ENCODE results near the gene IL17C.

DNA sequence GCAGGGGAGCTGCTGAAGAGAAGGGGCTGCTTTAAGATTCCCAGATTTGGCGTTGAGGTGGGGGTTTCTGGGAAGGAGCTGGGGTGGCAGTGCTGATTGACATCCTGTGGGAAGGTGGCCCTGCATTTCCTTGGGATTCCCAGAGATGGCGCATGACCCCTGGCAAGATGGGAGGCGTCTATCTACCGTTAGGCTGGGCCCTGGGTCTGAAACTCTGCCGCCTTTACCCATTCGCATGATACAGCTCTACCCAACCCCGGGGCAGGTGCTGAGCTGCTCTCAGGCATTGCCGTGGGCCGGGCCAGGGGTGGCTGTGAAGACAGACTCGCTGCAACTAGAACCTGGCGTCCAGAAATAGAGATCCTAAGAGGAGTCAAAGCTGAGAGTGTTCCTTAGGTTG, 34.4 kb downstream of the IL17C start:
- TF ChIP-seq, protein P1, sequence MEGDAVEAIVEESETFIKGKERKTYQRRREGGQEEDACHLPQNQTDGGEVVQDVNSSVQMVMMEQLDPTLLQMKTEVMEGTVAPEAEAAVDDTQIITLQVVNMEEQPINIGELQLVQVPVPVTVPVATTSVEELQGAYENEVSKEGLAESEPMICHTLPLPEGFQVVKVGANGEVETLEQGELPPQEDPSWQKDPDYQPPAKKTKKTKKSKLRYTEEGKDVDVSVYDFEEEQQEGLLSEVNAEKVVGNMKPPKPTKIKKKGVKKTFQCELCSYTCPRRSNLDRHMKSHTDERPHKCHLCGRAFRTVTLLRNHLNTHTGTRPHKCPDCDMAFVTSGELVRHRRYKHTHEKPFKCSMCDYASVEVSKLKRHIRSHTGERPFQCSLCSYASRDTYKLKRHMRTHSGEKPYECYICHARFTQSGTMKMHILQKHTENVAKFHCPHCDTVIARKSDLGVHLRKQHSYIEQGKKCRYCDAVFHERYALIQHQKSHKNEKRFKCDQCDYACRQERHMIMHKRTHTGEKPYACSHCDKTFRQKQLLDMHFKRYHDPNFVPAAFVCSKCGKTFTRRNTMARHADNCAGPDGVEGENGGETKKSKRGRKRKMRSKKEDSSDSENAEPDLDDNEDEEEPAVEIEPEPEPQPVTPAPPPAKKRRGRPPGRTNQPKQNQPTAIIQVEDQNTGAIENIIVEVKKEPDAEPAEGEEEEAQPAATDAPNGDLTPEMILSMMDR (IDR thresholded peaks at IDR 0.05), result no peak
- TF ChIP-seq POLR2A (IDR thresholded peaks at IDR 0.05), result no peak
